BLaER1 treated with 17β-estradiol and CSF1 and Interleukin-3, amounts not matched to agents 10 nM and 100 nM (cell line): ENCODE results near the gene IFT22.
"Not testable (repeated sequence)": the region's sequence is repeated elsewhere in the genome, so short reads cannot be mapped to it uniquely, and the experiment has no call there.

ENCODE experiments used
- H3K27ac ChIP-seq, 11 experiments: shearing (Covaris generic); formaldehyde crosslinking; 2 replicates each; pipeline ENCODE4 v1.8.1; 2022
- H3K27me3 ChIP-seq, 11 experiments: shearing (Covaris generic); formaldehyde crosslinking; 2 replicates each; pipeline ENCODE4 v1.8.1; 2022
- H3K36me3 ChIP-seq, 11 experiments: shearing (Covaris generic); formaldehyde crosslinking; 2 replicates each; pipeline ENCODE4 v1.8.1; 2022
- H3K4me1 ChIP-seq, 10 experiments: shearing (Covaris generic); formaldehyde crosslinking; 2 replicates each; pipeline ENCODE4 v1.8.1; 2022
- H3K4me2 ChIP-seq, 11 experiments: shearing (Covaris generic); formaldehyde crosslinking; 2 replicates each; pipeline ENCODE4 v1.8.1; 2022
- H3K4me3 ChIP-seq, 10 experiments: shearing (Covaris generic); formaldehyde crosslinking; 2 replicates each; pipeline ENCODE4 v1.8.1; 2022
- H3K9ac ChIP-seq, 11 experiments: shearing (Covaris generic); formaldehyde crosslinking; 2 replicates each; pipeline ENCODE4 v1.8.1; 2022
- H3K9me3 ChIP-seq, 11 experiments: shearing (Covaris generic); formaldehyde crosslinking; replicated peaks in 1 of 11; 2 replicates each; pipeline ENCODE4 v1.8.1; 2022
- H4K20me1 ChIP-seq, 11 experiments: shearing (Covaris generic); formaldehyde crosslinking; 2 replicates each; pipeline ENCODE4 v1.8.1; 2022
- Cebpa-rat ChIP-seq, 11 experiments: shearing (Covaris generic); IDR thresholded peaks; 2 replicates each; pipeline ENCODE4 v1.8.1; 2022

The IFT22 gene

GRCh38 chr7:101288439-101288838 lies 33.2 kb downstream of the IFT22 start:
- Histone ChIP-seq H3K27me3 (no peaks in the 10 kb centered on the region), H3K4me2 (no peak overlapping the region), H3K9ac (no peak overlapping the region), H3K4me1 (peaks cover 12 to 45% (median 35%) of the 10 kb centered on the region in 10 experiments), H3K4me3 (no peak overlapping the region), H4K20me1 (no peaks in the 10 kb centered on the region), H3K36me3 (no peaks in the 10 kb centered on the region), H3K9me3 (peaks cover 0 to 7% (median 0%) of the 10 kb centered on the region in 11 experiments; a peak in 3 of 22 replicates), H3K27ac (no peak overlapping the region)
- no peak for TF ChIP-seq Cebpa-rat (IDR thresholded peaks at IDR 0.05)

GRCh38 chr7:101287032-101287431 lies 34.6 kb downstream of the IFT22 start:
- Histone ChIP-seq H3K4me2 (peak overlapping the region; percentile 44 to 81 (median 65); a peak in 21 of 22 replicates), H3K4me1 (peaks cover 16 to 50% (median 43%) of the 10 kb centered on the region in 10 experiments), H3K36me3 (no peaks in the 10 kb centered on the region), H3K9me3 (peaks cover 0 to 7% (median 0%) of the 10 kb centered on the region in 11 experiments; a peak in 3 of 22 replicates), H3K9ac (no peak overlapping the region), H3K4me3 (no peak overlapping the region), H4K20me1 (no peaks in the 10 kb centered on the region), H3K27me3 (no peaks in the 10 kb centered on the region), H3K27ac (peak overlapping the region in 3 of 11 experiments; percentile 20 to 43 (median 30); a peak in 3 of 22 replicates)
- TF ChIP-seq Cebpa-rat (IDR thresholded peaks at IDR 0.05) = no peak

GRCh38 chr7:101285880-101286279 lies 35.7 kb downstream of the IFT22 start:
- H3K27me3 ChIP-seq = not testable (repeated sequence)

GRCh38 chr7:101285171-101285570 lies 36.4 kb downstream of the IFT22 start:
- Histone ChIP-seq H3K9ac (no peak overlapping the region), H3K4me3 (no peak overlapping the region), H3K9me3 (peaks cover 0 to 7% (median 0%) of the 10 kb centered on the region in 11 experiments; a peak in 3 of 22 replicates), H4K20me1 (no peaks in the 10 kb centered on the region), H3K27me3 (no peaks in the 10 kb centered on the region), H3K4me2 (no peak overlapping the region), H3K4me1 (peaks cover 16 to 59% (median 51%) of the 10 kb centered on the region in 10 experiments), H3K27ac (no peak overlapping the region), H3K36me3 (no peaks in the 10 kb centered on the region)
- no peak for TF ChIP-seq Cebpa-rat (IDR thresholded peaks at IDR 0.05)

More at GRCh38 chr7:101285880-101286279, 35.7 kb downstream of the IFT22 start:
- not testable (repeated sequence) for H4K20me1 ChIP-seq, H3K27ac ChIP-seq, H3K9ac ChIP-seq, H3K4me3 ChIP-seq, H3K9me3 ChIP-seq, H3K36me3 ChIP-seq
- Histone ChIP-seq H3K4me1 (peaks cover 16 to 57% (median 52%) of the 10 kb centered on the region in 10 experiments), H3K4me2 (peak overlapping the region in 4 of 11 experiments; percentile 50 to 65 (median 56); a peak in 4 of 22 replicates)

DNA sequence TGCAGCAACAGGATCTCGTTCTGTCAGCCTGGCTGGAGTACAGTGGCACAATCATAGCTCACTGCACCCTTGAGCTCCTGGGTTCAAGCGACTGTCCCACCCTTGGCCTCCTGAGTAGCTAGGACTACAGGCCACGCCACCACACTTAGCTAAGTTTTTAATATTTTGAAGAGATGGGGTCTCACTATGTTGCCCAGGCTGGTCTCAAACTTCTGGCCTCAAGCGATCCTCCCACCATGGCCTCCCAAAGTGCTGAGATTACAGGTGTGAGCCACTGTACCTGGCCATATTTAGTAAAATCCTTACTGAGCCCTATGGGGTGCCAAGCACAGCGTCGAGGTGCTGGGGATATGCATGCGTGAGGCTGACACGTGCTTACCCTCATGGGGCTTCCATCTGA lies 40.7 kb downstream of the IFT22 start:
- not testable (repeated sequence) for H3K4me3 ChIP-seq, H3K36me3 ChIP-seq, H3K27me3 ChIP-seq, H3K9me3 ChIP-seq, H4K20me1 ChIP-seq, H3K9ac ChIP-seq, H3K27ac ChIP-seq
- Histone ChIP-seq H3K4me1 (peaks cover 4 to 45% (median 32%) of the 10 kb centered on the region in 10 experiments; a peak in 17 of 20 replicates), H3K4me2 (peak overlapping the region in 6 of 11 experiments; percentile 26 to 65 (median 61); a peak in 7 of 22 replicates)

DNA sequence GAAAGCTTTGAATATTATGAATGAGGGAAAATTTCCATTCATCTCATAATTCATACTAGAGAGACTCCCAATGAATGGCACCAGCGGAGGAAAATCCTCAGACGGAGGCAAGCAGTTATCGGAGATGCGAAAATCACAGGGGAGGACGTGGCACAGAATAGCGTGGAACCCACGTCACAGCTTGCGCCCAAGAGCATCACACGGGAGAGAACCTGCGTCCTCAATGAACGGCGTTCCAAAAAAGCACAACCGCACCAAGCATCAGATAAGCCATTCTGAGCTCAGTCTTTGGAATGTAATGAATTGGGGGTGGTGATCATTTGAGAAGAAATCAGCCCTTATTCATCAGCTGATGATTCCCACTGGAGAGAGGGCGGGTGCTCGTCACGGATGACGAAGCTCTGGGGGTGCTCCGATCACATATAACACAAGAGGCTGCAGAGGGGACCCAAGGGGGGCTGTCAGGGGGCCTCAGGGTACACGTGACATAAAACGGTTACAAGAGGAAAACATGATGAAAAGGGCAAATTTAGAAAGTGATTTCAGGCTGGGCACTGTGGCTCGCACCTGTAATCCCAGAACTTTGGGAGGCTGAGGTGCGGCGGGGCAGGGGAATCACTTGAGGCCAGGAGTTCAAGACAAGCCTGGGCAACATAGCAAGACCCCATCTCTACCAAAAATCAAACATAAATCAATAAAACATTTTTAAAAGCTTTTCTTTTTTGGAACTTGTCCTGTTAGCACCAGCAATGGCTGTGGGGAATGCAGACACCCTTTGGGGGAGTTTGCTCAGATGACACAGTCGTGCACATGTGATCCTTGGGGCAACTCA lies 42.9 kb downstream of the IFT22 start:
- Histone ChIP-seq H3K9ac (no peak overlapping the region), H3K4me1 (peaks cover 4 to 45% (median 32%) of the 10 kb centered on the region in 10 experiments; a peak in 17 of 20 replicates), H3K9me3 (no peaks in the 10 kb centered on the region), H3K27me3 (no peaks in the 10 kb centered on the region), H3K4me3 (no peak overlapping the region), H4K20me1 (no peaks in the 10 kb centered on the region), H3K4me2 (peak overlapping the region in 5 of 11 experiments; percentile 31 to 48 (median 42); a peak in 9 of 22 replicates), H3K36me3 (no peaks in the 10 kb centered on the region), H3K27ac (no peak overlapping the region)
- TF ChIP-seq Cebpa-rat (IDR thresholded peaks at IDR 0.05) = no peak

DNA sequence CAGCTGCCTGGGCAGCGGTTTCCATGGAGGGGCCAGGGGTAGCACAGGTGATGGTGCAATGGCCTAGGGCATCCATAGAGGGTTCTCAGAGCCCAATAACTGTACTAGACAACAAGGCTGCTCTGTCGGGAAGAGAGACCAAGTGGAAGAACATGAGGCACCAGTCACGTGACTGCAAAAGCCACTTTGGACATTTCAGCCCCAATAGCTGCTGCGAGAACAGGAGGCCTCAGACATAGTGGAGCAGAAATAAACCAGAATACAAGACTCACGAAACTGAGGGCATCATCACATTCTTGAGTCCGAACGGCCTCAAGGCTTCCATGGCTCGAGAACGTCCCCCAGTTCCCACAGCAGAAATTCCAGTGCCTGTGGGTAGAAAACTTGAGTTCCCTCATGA lies 44.5 kb downstream of the IFT22 start:
- no peak overlapping the region for H3K4me2 ChIP-seq
- no peaks in the 10 kb centered on the region for H4K20me1 ChIP-seq
- H3K9ac ChIP-seq = no peak overlapping the region
- H3K27ac ChIP-seq = no peak overlapping the region
- H3K9me3 ChIP-seq = no peaks in the 10 kb centered on the region
- TF ChIP-seq Cebpa-rat (IDR thresholded peaks at IDR 0.05) = no peak
- peaks cover 0 to 36% (median 24%) of the 10 kb centered on the region in 10 experiments; a peak in 16 of 20 replicates for H3K4me1 ChIP-seq
- no peaks in the 10 kb centered on the region for H3K27me3 ChIP-seq
- H3K4me3 ChIP-seq = no peak overlapping the region
- no peaks in the 10 kb centered on the region for H3K36me3 ChIP-seq

- H3K9me3 ChIP-seq = no peaks in the 10 kb centered on the region
- no peak overlapping the region for H3K4me2 ChIP-seq
- peaks cover 0 to 17% (median 0%) of the 10 kb centered on the region in 10 experiments; a peak in 6 of 20 replicates for H3K4me1 ChIP-seq
- no peak overlapping the region for H3K9ac ChIP-seq
- H3K27me3 ChIP-seq = no peaks in the 10 kb centered on the region
- no peak overlapping the region for H3K4me3 ChIP-seq
- no peaks in the 10 kb centered on the region for H3K36me3 ChIP-seq
- H4K20me1 ChIP-seq = no peaks in the 10 kb centered on the region; a peak in 1 of 22 replicates
- no peak for TF ChIP-seq Cebpa-rat (IDR thresholded peaks at IDR 0.05)
- no peak overlapping the region for H3K27ac ChIP-seq
These were observed 48.4 kb downstream of the IFT22 start for GRCh38 chr7:101273206-101273605.

GRCh38 chr7:101271021-101271420 lies 50.6 kb downstream of the IFT22 start:
- peaks cover 0 to 17% (median 0%) of the 10 kb centered on the region in 10 experiments; a peak in 6 of 20 replicates for H3K4me1 ChIP-seq
- H3K36me3 ChIP-seq = no peaks in the 10 kb centered on the region
- H3K9me3 ChIP-seq = no peaks in the 10 kb centered on the region
- TF ChIP-seq Cebpa-rat (IDR thresholded peaks at IDR 0.05) = no peak
- H3K27me3 ChIP-seq = no peaks in the 10 kb centered on the region
- no peak overlapping the region for H3K27ac ChIP-seq
- no peak overlapping the region for H3K4me3 ChIP-seq
- H3K4me2 ChIP-seq = peak overlapping the region in 4 of 11 experiments; percentile 20 to 74 (median 50); a peak in 6 of 22 replicates
- no peaks in the 10 kb centered on the region; a peak in 1 of 22 replicates for H4K20me1 ChIP-seq
- no peak overlapping the region for H3K9ac ChIP-seq
